Keratinocyte (primary cell): ENCODE results near the gene BCAT1. TPM values are rescaled to one million over a fixed set of nuclear protein-coding genes. Genes with fewer than 3 reads are reported as not detected.

Source experiments
- DNase-seq: peaks from one replicate; pipeline ENCODE4 v3.0.0-alpha.2; 2011; ENCODE audit warnings: low read depth, missing footprints, low spot score
- FAIRE-seq: peaks from 2 replicates; lab custom pipeline; 2011; peaks lifted over from hg19 to GRCh38; lab: Jason Lieb, UNC
- H2AFZ ChIP-seq: 2 replicates; pipeline ENCODE4 v1.6.0; 2012; ENCODE audit warnings: low read length, control low read depth, inconsistent platforms; ENCODE audit not compliant: control insufficient read depth
- H3K27ac ChIP-seq: 2 replicates; pipeline ENCODE4 v1.5.1; 2011; ENCODE audit warnings: low read length; ENCODE audit not compliant: control insufficient read depth, insufficient read depth
- H3K27me3 ChIP-seq: 3 replicates; pipeline ENCODE4 v1.6.0; 2011; ENCODE audit warnings: low read length; ENCODE audit not compliant: control insufficient read depth, insufficient read depth; ENCODE audit errors: extremely low read depth
- H3K36me3 ChIP-seq, 2 experiments: 2 replicates in 1 of 2; 3 replicates in 1 of 2; pipeline ENCODE4 v1.5.1; 2011; ENCODE audit warnings: low read length in 2 of 2, mild to moderate bottlenecking in 1 of 2; ENCODE audit not compliant: control insufficient read depth in 2 of 2, insufficient read depth in 2 of 2; ENCODE audit errors: extremely low read depth in 1 of 2
- H3K4me1 ChIP-seq: 3 replicates; pipeline ENCODE4 v1.5.1; 2011; ENCODE audit warnings: low read length; ENCODE audit not compliant: control insufficient read depth, insufficient read depth; ENCODE audit errors: extremely low read depth
- H3K4me2 ChIP-seq: 3 replicates; pipeline ENCODE4 v1.6.0; 2011; ENCODE audit warnings: low read depth, low read length; ENCODE audit not compliant: control insufficient read depth, insufficient read depth; ENCODE audit errors: extremely low read depth
- H3K4me3 ChIP-seq, 3 experiments: fragments of 200-600 bp in 1 of 3; sonication (generic) in 1 of 3; 2 replicates in 2 of 3; 3 replicates in 1 of 3; pipeline ENCODE4 v1.5.1; 2011 to 2016; ENCODE audit warnings: low read length in 3 of 3, mild to moderate bottlenecking in 3 of 3, control low read depth in 2 of 3, inconsistent platforms in 1 of 3, low read depth in 1 of 3, mixed read lengths in 1 of 3, mixed run types in 1 of 3, moderate library complexity in 1 of 3; ENCODE audit not compliant: control insufficient read depth in 2 of 3, insufficient read depth in 2 of 3; ENCODE audit errors: extremely low read depth in 1 of 3
- H3K79me2 ChIP-seq: 2 replicates; pipeline ENCODE4 v1.6.0; 2012; ENCODE audit warnings: low read length; ENCODE audit not compliant: control insufficient read depth, insufficient read depth
- H3K9ac ChIP-seq: 3 replicates; pipeline ENCODE4 v1.6.0; 2011; ENCODE audit warnings: low read length; ENCODE audit not compliant: control insufficient read depth, insufficient read depth; ENCODE audit errors: extremely low read depth
- H3K9me1 ChIP-seq: 3 replicates; pipeline ENCODE4 v1.6.0; 2011; ENCODE audit warnings: low read length; ENCODE audit not compliant: control insufficient read depth, insufficient read depth; ENCODE audit errors: extremely low read depth
- H3K9me3 ChIP-seq: 2 replicates; pipeline ENCODE4 v1.5.1; 2012; ENCODE audit warnings: low read depth, low read length; ENCODE audit not compliant: control insufficient read depth
- H4K20me1 ChIP-seq: 3 replicates; pipeline ENCODE4 v1.6.0; 2011; ENCODE audit warnings: low read length; ENCODE audit not compliant: control insufficient read depth, insufficient read depth; ENCODE audit errors: extremely low read depth
- CTCF ChIP-seq, 3 experiments: IDR thresholded peaks in 1 of 3; conservative IDR thresholded peaks in 1 of 3; optimal IDR thresholded peaks in 1 of 3; 2 replicates in 2 of 3; 3 replicates in 1 of 3; pipeline versions ENCODE3 to v1.5.1; 2011; ENCODE audit warnings: low read length in 3 of 3, mild to moderate bottlenecking in 3 of 3, moderate library complexity in 2 of 3, control low read depth in 1 of 3, inconsistent platforms in 1 of 3; ENCODE audit not compliant: insufficient read depth in 2 of 3; ENCODE audit errors: extremely low read depth in 1 of 3
- EZH2 ChIP-seq: IDR thresholded peaks from one replicate; pipeline ENCODE4 v1.6.1; 2012; ENCODE audit warnings: inconsistent platforms, mild to moderate bottlenecking, low read length, moderate library complexity
- dilution Hi-C: fragments of 300-500 bp; cut with MboI; formaldehyde crosslinking; loops from one replicate; pipeline ENCODE4 v1.7.0; 2020; ENCODE audit warnings: low sequenced_read_pairs; ENCODE audit not compliant: extremely low pct_ligation_motif_present
- polyA plus RNA-seq, 5 experiments: library from polyadenylated mRNA; depleted of rRNA in 3 of 5; stranded (reverse) in 3 of 5; stranded (forward) in 1 of 5; unstranded in 1 of 5; fragments of >200 nt; gene quantifications; 1 replicate in 1 of 5; 2 replicates in 3 of 5; 3 replicates in 1 of 5; pipeline versions ENCODE4 v1.2.1 to v1.2.3, GENCODE V29; 2011 to 2012; ENCODE audit warnings: missing spikeins in 2 of 5, low read depth in 1 of 5, low replicate concordance in 1 of 5

The BCAT1 gene
- polyA plus RNA-seq, 1 donor (not counting 4 experiments of a cell fraction or from before 2014, with no cell fraction given), result 6.5 TPM

GRCh38 chr12:24890048-24890803 lies 58.7 kb downstream of the BCAT1 start:
- DNase-seq (no peak), FAIRE-seq (no peak)
- Histone ChIP-seq H3K9me3 (no peaks in the 10 kb centered on the region), H3K4me2 (no peak overlapping the region), H3K27ac (no peak overlapping the region), H3K27me3 (no peaks in the 10 kb centered on the region), H3K9ac (no peak overlapping the region), H3K79me2 (no peaks in the 10 kb centered on the region), H3K9me1 (no peaks in the 10 kb centered on the region), H3K4me3 (no peak overlapping the region), H3K4me1 (peaks cover 6% of the 10 kb centered on the region), H4K20me1 (no peaks in the 10 kb centered on the region), H3K36me3 (no peaks in the 10 kb centered on the region), H2AFZ (no peak overlapping the region)
- dilution Hi-C loops, result no loop called here
- no peak for TF ChIP-seq CTCF (optimal IDR thresholded peaks at IDR 0.05 in 1 of 3, IDR thresholded peaks at IDR 0.05 in 1 of 3, conservative IDR thresholded peaks at IDR 0.05 in 1 of 3; ENCODE audit: extremely low read depth in 1 of 3, insufficient read depth in 2 of 3, low read length in 3 of 3)
- no peak for TF ChIP-seq EZH2

GRCh38 chr12:24889411-24889810 lies 59.5 kb downstream of the BCAT1 start:
- Histone ChIP-seq H3K27ac (no peak overlapping the region), H4K20me1 (no peaks in the 10 kb centered on the region), H3K4me2 (no peak overlapping the region), H3K27me3 (no peaks in the 10 kb centered on the region), H3K9ac (no peak overlapping the region), H2AFZ (no peak overlapping the region), H3K4me1 (peaks cover 6% of the 10 kb centered on the region), H3K4me3 (no peak overlapping the region), H3K36me3 (no peaks in the 10 kb centered on the region), H3K9me3 (no peaks in the 10 kb centered on the region), H3K9me1 (no peaks in the 10 kb centered on the region), H3K79me2 (no peaks in the 10 kb centered on the region)
- dilution Hi-C loops, result no loop called here
- FAIRE-seq (no peak), DNase-seq (no peak)
- TF ChIP-seq EZH2, result no peak
- TF ChIP-seq CTCF (optimal IDR thresholded peaks at IDR 0.05 in 1 of 3, IDR thresholded peaks at IDR 0.05 in 1 of 3, conservative IDR thresholded peaks at IDR 0.05 in 1 of 3; ENCODE audit: extremely low read depth in 1 of 3, insufficient read depth in 2 of 3, low read length in 3 of 3), result no peak
